ENCODE results near the gene ARRDC2. TPM values are rescaled to one million over a fixed set of nuclear protein-coding genes. Genes with fewer than 3 reads are reported as not detected.

Gene ARRDC2
- total RNA-seq, 2 experiments from 2014 or later: 29.1 TPM

GRCh38 chr19:18007044-18007916 is 690 bp upstream of the ARRDC2 start:
- peak; percentile 100 for TF ChIP-seq CTCF (IDR thresholded peaks at IDR 0.05)
- intact Hi-C loops (cut with micrococcal nuclease): loop anchor here (1.0 to 10.0 kb wide), 2 partner anchors 51 to 148 kb away; partner anchors contain the start of gene PIK3R2
- POLR2A ChIA-PET: interaction anchor here (1.0 to 3.9 kb wide), 7 partner anchors 13 to 82 kb away, joined by 3 to 24 read pairs (median 5); no protein-coding TSS in a partner anchor
- Mint-ChIP-seq H3K27ac (peak overlapping the region; percentile 82), H3K27me3 (no peaks in the 10 kb centered on the region), H3K9me3 (no peaks in the 10 kb centered on the region), H3K36me3 (ENCODE audit: low read depth) (peaks cover 36% of the 10 kb centered on the region), H3K4me1 (ENCODE audit: low read depth) (peaks cover 29% of the 10 kb centered on the region), H3K4me3 (peak overlapping the region; percentile 77)
- DNase-seq (peak; percentile 85), ATAC-seq (peak; percentile 65)
- CTCF ChIA-PET: interaction anchor here (0.6 to 6.1 kb wide), 17 partner anchors 9 to 256 kb away, joined by 3 to 151 read pairs (median 5); partner anchors contain the start of genes FCHO1 and IL12RB1

GRCh38 chr19:18008814-18009213 is 844 bp downstream of the ARRDC2 start:
- Mint-ChIP-seq H3K36me3 (ENCODE audit: low read depth) (peaks cover 46% of the 10 kb centered on the region), H3K4me1 (ENCODE audit: low read depth) (peaks cover 37% of the 10 kb centered on the region), H3K4me3 (peak overlapping the region; percentile 77), H3K27me3 (no peaks in the 10 kb centered on the region), H3K9me3 (no peaks in the 10 kb centered on the region), H3K27ac (peak overlapping the region; percentile 76)
- TF ChIP-seq CTCF (IDR thresholded peaks at IDR 0.05): no peak
- DNase-seq: no peak
- ATAC-seq: no peak
- ChIA-PET POLR2A (interaction anchor here (1.3 to 3.9 kb wide), 5 partner anchors 15 to 81 kb away, joined by 3 to 24 read pairs (median 5); no protein-coding TSS in a partner anchor), CTCF (interaction anchor here (0.6 to 6.1 kb wide), 3 partner anchors 36 to 100 kb away, joined by 3 to 151 read pairs (median 13); no protein-coding TSS in a partner anchor)
- intact Hi-C loops (cut with micrococcal nuclease): loop anchor here (10.0 kb wide), 1 partner anchor 146 kb away; the partner anchor contains the start of gene PIK3R2

GRCh38 chr19:18009412-18010066 is 1.6 kb downstream of the ARRDC2 start:
- Mint-ChIP-seq H3K27me3 (no peaks in the 10 kb centered on the region), H3K4me3 (peak overlapping the region; percentile 77), H3K9me3 (no peaks in the 10 kb centered on the region), H3K27ac (peak overlapping the region; percentile 76), H3K36me3 (ENCODE audit: low read depth) (peaks cover 53% of the 10 kb centered on the region), H3K4me1 (ENCODE audit: low read depth) (peaks cover 45% of the 10 kb centered on the region)
- DNase-seq (peak; percentile 45), ATAC-seq (no peak)
- POLR2A ChIA-PET: interaction anchor here (0.7 to 3.9 kb wide), 5 partner anchors 8 to 149 kb away, joined by 3 to 24 read pairs (median 3); no protein-coding TSS in a partner anchor
- intact Hi-C loops (cut with micrococcal nuclease): loop anchor here (10.0 kb wide), 1 partner anchor 145 kb away; the partner anchor contains the start of gene PIK3R2
- no peak for TF ChIP-seq CTCF (IDR thresholded peaks at IDR 0.05)
- CTCF ChIA-PET: interaction anchor here (2.1 to 6.1 kb wide), 2 partner anchors 36 to 50 kb away, joined by 6 to 151 read pairs; no protein-coding TSS in a partner anchor

- intact Hi-C loops (cut with micrococcal nuclease): no loop called here
- no peak for TF ChIP-seq CTCF (IDR thresholded peaks at IDR 0.05)
- Mint-ChIP-seq H3K4me3 (no peak overlapping the region), H3K27ac (no peak overlapping the region), H3K9me3 (no peaks in the 10 kb centered on the region), H3K27me3 (no peaks in the 10 kb centered on the region), H3K4me1 (ENCODE audit: low read depth) (peaks cover 48% of the 10 kb centered on the region), H3K36me3 (ENCODE audit: low read depth) (peaks cover 53% of the 10 kb centered on the region)
- ChIA-PET POLR2A (interaction anchor here (0.7 to 1.7 kb wide), 5 partner anchors 9 to 149 kb away, joined by 3 to 8 read pairs (median 3); no protein-coding TSS in a partner anchor), CTCF (interaction anchor here (0.8 to 6.1 kb wide), 3 partner anchors 35 to 78 kb away, joined by 3 to 151 read pairs (median 6); no protein-coding TSS in a partner anchor)
- DNase-seq: no peak
- no peak for ATAC-seq
These were observed 2.2 kb downstream of the ARRDC2 start for GRCh38 chr19:18010149-18010548.

Measured in activated CD8-positive, alpha-beta T cell treated with anti-CD3 and anti-CD28 coated beads for 36 hours (primary cell).